HEK293 (cell line): ENCODE measurements around the gene RAC2.

Source experiments
- CTCF ChIP-seq: fragments of 450-650 bp; formaldehyde crosslinking; IDR thresholded peaks from 2 replicates; pipeline ENCODE4 v1.5.1; 2016; ENCODE audit warnings: missing biosample characterization, missing genetic modification characterization
- ZNF148 ChIP-seq: fragments of 450-650 bp; formaldehyde crosslinking; IDR thresholded peaks from 2 replicates; pipeline ENCODE4 v1.5.0; 2017; ENCODE audit warnings: missing biosample characterization, missing genetic modification characterization, borderline replicate concordance
- ZNF510 ChIP-seq: fragments of 450-650 bp; formaldehyde crosslinking; IDR thresholded peaks from 2 replicates; pipeline ENCODE4 v1.5.1; 2018; ENCODE audit warnings: mild to moderate bottlenecking, missing genetic modification characterization, missing biosample characterization; ENCODE audit not compliant: insufficient replicate concordance
- ZNF776 ChIP-seq: fragments of 450-650 bp; formaldehyde crosslinking; IDR thresholded peaks from 2 replicates; pipeline ENCODE4 v1.5.0; 2017; ENCODE audit warnings: missing biosample characterization, missing genetic modification characterization, borderline replicate concordance

GRCh38 chr22:37182949-37183245 is 61.2 kb downstream of the RAC2 start:
- TF ChIP-seq CTCF (tag by site-specific recombination) = no peak
- TF ChIP-seq ZNF510 (tag by site-specific recombination) = no peak
- TF ChIP-seq ZNF776 (tag by site-specific recombination) = no peak
- no peak for TF ChIP-seq ZNF148
